MCF 10A (cell line): ENCODE data around the gene CUEDC1. TPM values are rescaled to one million over a fixed set of nuclear protein-coding genes. Genes with fewer than 3 reads are reported as not detected.

Experiments used
- BruUV-seq: library from RNA; stranded (reverse); fragments of 400-500 nt; replicated peaks from 2 replicates; lab custom pipeline; 2021; lab: Mats Ljungman, UMichigan
- CTCF ChIA-PET: fragments of 300-600 bp; sonication (Branson Sonifier 250); formaldehyde crosslinking; extraction: SDS; loops from one replicate; lab custom pipeline; 2021; ENCODE audit warnings: antibody characterized with exemption, inconsistent platforms; lab: Yijun Ruan, JAX
- POLR2A ChIA-PET: fragments of 300-600, 350-650 bp; sonication (Branson Sonifier 250); formaldehyde crosslinking; extraction: SDS; loops from one replicate; lab custom pipeline; 2020; ENCODE audit warnings: antibody characterized with exemption, inconsistent platforms; lab: Yijun Ruan, JAX
- DNase-seq: peaks from one replicate; pipeline ENCODE4 v3.0.0-alpha.2; 2018; ENCODE audit not compliant: unreplicated experiment
- H3K27ac Mint-ChIP-seq: one replicate; pipeline ENCODE4 v1.8.0; 2022; ENCODE audit warnings: mild to moderate bottlenecking, low read depth, mixed read lengths; ENCODE audit not compliant: unreplicated experiment
- H3K27me3 Mint-ChIP-seq: one replicate; pipeline ENCODE4 v1.8.0; 2022; ENCODE audit warnings: mixed read lengths; ENCODE audit not compliant: insufficient read depth, unreplicated experiment
- H3K36me3 Mint-ChIP-seq: one replicate; pipeline ENCODE4 v1.8.0; 2022; ENCODE audit warnings: mild to moderate bottlenecking, moderate library complexity, mixed read lengths; ENCODE audit not compliant: insufficient read depth, unreplicated experiment
- H3K4me1 Mint-ChIP-seq: one replicate; pipeline ENCODE4 v1.8.0; 2022; ENCODE audit warnings: mixed read lengths; ENCODE audit not compliant: insufficient read depth, unreplicated experiment
- H3K4me3 Mint-ChIP-seq: one replicate; pipeline ENCODE4 v1.8.0; 2022; ENCODE audit warnings: mild to moderate bottlenecking, moderate library complexity, mixed read lengths; ENCODE audit not compliant: unreplicated experiment
- H3K9me3 Mint-ChIP-seq: one replicate; pipeline ENCODE4 v1.8.0; 2022; ENCODE audit warnings: mixed read lengths; ENCODE audit not compliant: unreplicated experiment
- CTCF ChIP-seq: fragments of 200-600 bp; IDR thresholded peaks from one replicate; pipeline ENCODE4 v1.8.0; 2022; ENCODE audit warnings: antibody characterized with exemption, mild to moderate bottlenecking; ENCODE audit not compliant: unreplicated experiment
- intact Hi-C: fragments of 100-400 bp; cut with micrococcal nuclease; formaldehyde crosslinking; loops from 2 replicates; pipeline ENCODE4 v1.14.1; 2022
- total RNA-seq: library from RNA; stranded (reverse); gene quantifications from 2 replicates; pipeline ENCODE4 v1.2.3, GENCODE V29; 2022

CUEDC1 gene
- total RNA-seq, 1 experiment from 2014 or later = 15.6 TPM

- Mint-ChIP-seq H3K36me3 (peaks cover 51% of the 10 kb centered on the region), H3K9me3 (no peaks in the 10 kb centered on the region), H3K4me1 (peaks cover 46% of the 10 kb centered on the region), H3K27ac (peak overlapping the region; percentile 87), H3K4me3 (peak overlapping the region; percentile 99), H3K27me3 (no peaks in the 10 kb centered on the region)
- POLR2A ChIA-PET = interaction anchor here (0.8 to 3.8 kb wide), 28 partner anchors 9 to 1004 kb away, joined by 3 to 55 read pairs (median 12); partner anchors contain the start of genes AKAP1, CUEDC1, MRPS23 and RNF43
- intact Hi-C loops = loop anchor here (2.0 kb wide), 1 partner anchor 31 kb away; the partner anchor contains the start of gene CUEDC1
- DNase-seq = peak; percentile 88
- TF ChIP-seq CTCF = no peak
- CTCF ChIA-PET = interaction anchor here (0.6 to 3.4 kb wide), 20 partner anchors 10 to 137 kb away, joined by 3 to 31 read pairs (median 4); partner anchors contain the start of genes CUEDC1 and MRPS23
- no TSS peak for BruUV-seq
These were observed 30.4 kb upstream of the CUEDC1 start for GRCh38 chr17:57985675-57985974.

GRCh38 chr17:57984936-57985674 is 29.9 kb upstream of the CUEDC1 start:
- no peaks in the 10 kb centered on the region for H3K27me3 Mint-ChIP-seq
- intact Hi-C loops = loop anchor here (1.0 to 2.0 kb wide), 2 partner anchors 30 to 48 kb away; partner anchors contain the start of gene CUEDC1

GRCh38 chr17:57984261-57984890 is 29.2 kb upstream of the CUEDC1 start:
- intact Hi-C loops = loop anchor here (1.0 to 2.0 kb wide), 2 partner anchors 30 to 47 kb away; partner anchors contain the start of gene CUEDC1
- H3K36me3 Mint-ChIP-seq = peaks cover 62% of the 10 kb centered on the region
- DNase-seq = no peak
- H3K4me3 Mint-ChIP-seq = peak overlapping the region; percentile 99
- POLR2A ChIA-PET = interaction anchor here (0.6 to 3.8 kb wide), 16 partner anchors 8 to 130 kb away, joined by 3 to 55 read pairs (median 30); partner anchors contain the start of genes CUEDC1 and SRSF1
- no peak for TF ChIP-seq CTCF
- peak overlapping the region; percentile 87 for H3K27ac Mint-ChIP-seq
- peaks cover 41% of the 10 kb centered on the region for H3K4me1 Mint-ChIP-seq
- CTCF ChIA-PET = interaction anchor here (0.9 to 3.4 kb wide), 8 partner anchors 9 to 136 kb away, joined by 3 to 31 read pairs (median 5); no protein-coding TSS in a partner anchor
- no peaks in the 10 kb centered on the region for H3K27me3 Mint-ChIP-seq
- no TSS peak for BruUV-seq
- H3K9me3 Mint-ChIP-seq = no peaks in the 10 kb centered on the region

More at GRCh38 chr17:57984936-57985674, 29.9 kb upstream of the CUEDC1 start:
- no peaks in the 10 kb centered on the region for H3K9me3 Mint-ChIP-seq
- BruUV-seq = no TSS peak
- POLR2A ChIA-PET = interaction anchor here (0.6 to 3.8 kb wide), 24 partner anchors 8 to 136 kb away, joined by 3 to 55 read pairs (median 15); partner anchors contain the start of genes CUEDC1, MRPS23 and SRSF1
- H3K27ac Mint-ChIP-seq = peak overlapping the region; percentile 87
- DNase-seq = no peak
- CTCF ChIA-PET = interaction anchor here (0.7 to 3.4 kb wide), 15 partner anchors 9 to 136 kb away, joined by 3 to 31 read pairs (median 4); partner anchors contain the start of gene CUEDC1
- peak overlapping the region; percentile 99 for H3K4me3 Mint-ChIP-seq
- no peak for TF ChIP-seq CTCF
- H3K4me1 Mint-ChIP-seq = peaks cover 46% of the 10 kb centered on the region
- peaks cover 57% of the 10 kb centered on the region for H3K36me3 Mint-ChIP-seq
